Kasumi-1 (cell line): Measurements from ENCODE around the gene PNMA6F.
"Not testable (repeated sequence)": the region's sequence is repeated elsewhere in the genome, so short reads cannot be mapped to it uniquely, and the experiment has no call there.

Experiments used
- DNase-seq, 2 experiments: peaks; one replicate each; lab custom pipeline; 2025; lab: John Stamatoyannopoulos, UW

PNMA6F gene

GRCh38 chrX:153334654-153335295, 13.2 kb upstream of the PNMA6F start:
- DNase-seq = no peak

GRCh38 chrX:153333821-153334653, 12.5 kb upstream of the PNMA6F start, which contains the start of gene ZNF275:
TSS of gene ZNF275 (plus strand) at chrX:153334153. CDS start at chrX:153336680, 2,527 bp downstream.
- DNase-seq = peak; percentile 36 to 42

- DNase-seq = no peak
Measured at GRCh38 chrX:153333266-153333665, 11.7 kb upstream of the PNMA6F start.

- DNase-seq = no peak
Measured at GRCh38 chrX:153327561-153327960, 6.0 kb upstream of the PNMA6F start.

GRCh38 chrX:153320555-153321184, 897 bp downstream of the PNMA6F start:
- no peak for DNase-seq

GRCh38 chrX:153320047-153320443, 1.5 kb downstream of the PNMA6F start:
- not testable (repeated sequence) for DNase-seq

GRCh38 chrX:153319295-153320046, 2.1 kb downstream of the PNMA6F start:
- DNase-seq = no peak

GRCh38 chrX:153318811-153319210, 2.8 kb downstream of the PNMA6F start:
- no peak for DNase-seq

GRCh38 chrX:153317996-153318722, 3.4 kb downstream of the PNMA6F start:
- DNase-seq = no peak

- DNase-seq = no peak
Measured at GRCh38 chrX:153317306-153317705, 4.3 kb downstream of the PNMA6F start.

- no peak for DNase-seq
Measured at GRCh38 chrX:153312842-153313241, 8.7 kb downstream of the PNMA6F start.

- no peak for DNase-seq
Measured at GRCh38 chrX:153312041-153312440, 9.5 kb downstream of the PNMA6F start.

- no peak for DNase-seq
Measured at GRCh38 chrX:153310901-153311300, 10.7 kb downstream of the PNMA6F start.

- DNase-seq = no peak
Measured at GRCh38 chrX:153307276-153308178, 14.0 kb downstream of the PNMA6F start.

GRCh38 chrX:153306527-153307115, 14.9 kb downstream of the PNMA6F start:
- DNase-seq = no peak

GRCh38 chrX:153305972-153306371, 15.6 kb downstream of the PNMA6F start:
- DNase-seq = no peak

GRCh38 chrX:153304988-153305736, 16.4 kb downstream of the PNMA6F start:
- no peak for DNase-seq

- DNase-seq = no peak
Measured at GRCh38 chrX:153303276-153304262, 18.0 kb downstream of the PNMA6F start.
